T follicular helper cell (primary cell): Measurements from ENCODE around the gene COL9A1.

Experiments used
- DNase-seq: peaks from one replicate; pipeline ENCODE4 v3.0.0-alpha.2; 2020; ENCODE audit warnings: low read depth

The COL9A1 gene

DNA sequence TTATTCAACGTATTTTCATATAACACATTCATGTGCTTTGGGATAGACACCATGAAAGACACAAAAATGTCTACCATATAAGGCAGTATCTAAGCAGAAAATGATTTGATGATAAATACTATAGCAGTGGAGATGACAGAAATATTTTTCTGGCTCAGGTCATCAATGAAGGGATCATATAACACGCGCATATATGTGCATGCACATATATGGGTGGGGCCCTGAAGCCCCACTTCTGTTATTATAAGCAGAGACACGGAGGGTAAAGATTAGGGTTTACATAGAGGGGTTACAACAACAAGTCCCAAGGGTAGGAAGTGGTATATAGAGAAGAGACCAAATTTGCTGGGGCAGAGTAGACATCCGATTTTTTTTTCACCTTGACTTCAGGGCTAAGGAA is 16.0 kb downstream of the COL9A1 start:
- no peak for DNase-seq

DNA sequence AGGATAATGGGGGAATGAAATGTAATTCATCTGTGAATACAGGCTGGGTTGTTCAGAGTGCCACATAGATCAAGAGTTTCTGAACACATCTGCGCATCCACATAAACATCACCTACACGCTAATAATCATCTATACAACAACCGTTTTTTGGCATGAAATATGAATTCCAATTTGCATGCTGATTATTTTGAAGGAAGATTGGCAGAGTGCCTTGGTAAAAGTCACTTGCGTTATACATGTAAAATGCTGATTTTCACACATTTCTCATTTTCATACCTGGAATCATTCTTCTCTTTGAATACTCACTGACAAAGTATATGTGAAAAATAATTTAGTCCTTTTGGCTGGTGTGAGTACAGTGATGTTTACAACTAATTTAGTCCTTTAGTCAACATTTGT is 17.7 kb downstream of the COL9A1 start:
- DNase-seq: no peak

DNA sequence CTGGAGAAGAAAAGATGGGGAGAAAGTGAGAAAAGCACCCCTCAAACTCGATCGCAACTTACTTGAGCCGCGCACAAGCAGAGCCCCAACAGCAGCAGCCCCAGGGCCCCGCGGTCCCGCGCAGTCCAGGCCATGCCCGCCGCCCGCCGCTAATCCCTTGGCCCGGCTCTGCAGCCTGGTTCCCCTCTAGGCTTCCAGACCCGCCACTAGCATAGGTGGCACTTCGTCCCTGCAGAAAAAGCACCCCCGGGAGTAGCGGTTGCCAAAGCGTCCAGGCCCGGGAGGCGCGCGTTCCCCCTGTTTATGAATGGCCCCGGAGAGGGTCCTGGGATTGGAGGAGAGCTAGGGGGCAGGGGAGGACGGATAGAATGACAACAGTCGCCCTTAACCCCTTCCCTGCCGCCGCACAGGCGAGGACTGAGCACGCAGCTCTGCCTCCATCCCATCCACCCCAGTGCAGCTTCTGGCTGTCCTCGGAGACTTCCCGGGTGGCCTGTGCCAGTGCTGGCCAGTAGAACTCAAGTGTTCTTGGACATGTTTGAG is 19.9 kb downstream of the COL9A1 start:
- no peak for DNase-seq

DNA sequence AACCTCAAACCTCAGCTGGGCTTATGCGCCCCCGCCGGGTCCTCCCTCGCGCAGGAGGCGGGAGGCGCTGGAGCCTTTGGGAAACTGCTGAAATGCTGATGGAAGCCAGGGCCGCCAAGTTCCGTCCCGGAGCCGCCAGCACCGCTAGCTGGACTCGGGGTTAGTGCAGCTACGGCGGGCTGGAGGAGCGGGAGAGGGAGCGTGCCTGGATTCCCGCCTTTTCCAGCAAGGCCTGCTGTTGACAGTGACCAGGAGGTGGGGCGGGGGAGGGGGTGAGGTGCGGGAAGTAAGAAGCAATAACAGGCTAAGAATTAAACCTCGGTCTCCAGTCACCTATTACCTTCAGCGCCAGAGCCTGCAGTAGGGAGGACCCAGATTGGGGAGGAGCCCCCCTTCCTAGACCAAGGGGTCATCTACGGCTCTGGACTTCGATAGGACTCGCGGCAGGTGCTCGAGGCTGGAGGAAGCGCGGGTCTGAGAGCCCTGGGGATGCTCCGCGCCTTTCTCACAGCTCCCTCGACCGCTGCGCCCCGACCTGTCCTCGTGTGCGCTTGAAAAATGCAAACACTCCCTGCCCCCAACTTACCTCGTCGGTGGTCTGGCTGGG is 20.5 kb downstream of the COL9A1 start:
- DNase-seq: no peak

DNA sequence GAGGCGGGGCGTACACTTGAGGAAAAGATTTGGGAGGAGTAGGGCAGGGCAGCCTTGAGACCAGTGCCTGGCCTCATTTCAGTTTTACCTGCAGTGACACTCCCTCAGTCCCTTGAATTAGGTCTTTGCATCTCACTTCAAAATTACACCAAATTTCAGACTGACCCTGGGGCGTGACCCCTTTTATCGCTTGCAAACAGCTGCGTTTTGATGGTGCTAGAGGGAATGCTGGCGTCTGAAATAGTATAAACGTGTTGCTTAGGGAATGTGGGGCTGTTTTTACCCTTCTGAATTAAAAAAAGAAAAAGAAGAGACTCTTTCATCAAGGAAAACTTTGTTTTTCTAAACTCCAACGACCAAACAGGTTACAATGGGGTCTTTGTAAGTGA is 21.0 kb downstream of the COL9A1 start:
- DNase-seq: no peak

DNA sequence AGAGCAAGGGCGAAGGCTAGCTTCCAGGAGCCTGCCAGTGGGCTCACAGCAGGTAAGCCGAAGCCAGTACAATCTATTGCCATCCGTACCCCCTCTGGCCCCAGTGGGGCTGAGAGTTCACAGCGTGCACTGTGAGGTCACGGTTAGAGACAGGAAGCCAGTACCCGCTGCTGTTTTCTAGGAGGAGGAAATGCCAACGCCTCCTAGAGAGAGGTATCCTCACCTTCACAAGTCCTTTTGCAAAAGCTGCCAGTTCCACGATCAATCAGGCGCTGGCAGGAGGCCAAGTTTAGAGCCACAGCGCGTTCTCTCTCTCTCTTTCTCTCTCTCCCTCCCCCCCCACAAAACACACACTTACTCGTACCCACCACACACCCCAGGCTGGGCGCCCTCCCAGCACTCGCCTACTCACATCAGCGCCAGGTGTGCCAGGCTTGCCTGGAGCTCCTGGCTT is 22.5 kb downstream of the COL9A1 start:
- no peak for DNase-seq

DNA sequence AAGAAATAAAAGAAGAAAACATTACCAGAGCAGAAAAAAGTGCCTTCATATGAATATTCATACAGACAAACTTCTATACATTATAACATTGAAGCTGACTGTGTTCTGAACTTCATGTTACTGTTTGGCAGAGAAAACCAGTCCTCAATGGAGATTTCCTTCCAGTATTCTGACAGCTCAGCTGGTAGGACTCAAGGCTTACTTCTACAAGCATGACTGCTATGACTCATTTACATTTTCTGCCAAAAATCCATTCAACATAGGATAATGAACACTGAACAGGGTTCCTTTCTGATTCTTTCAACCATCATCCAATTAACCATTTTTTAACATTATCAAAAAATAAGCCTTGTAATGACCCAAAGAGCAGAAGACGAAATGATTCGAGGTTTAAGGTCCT is 25.4 kb downstream of the COL9A1 start:
- no peak for DNase-seq

DNA sequence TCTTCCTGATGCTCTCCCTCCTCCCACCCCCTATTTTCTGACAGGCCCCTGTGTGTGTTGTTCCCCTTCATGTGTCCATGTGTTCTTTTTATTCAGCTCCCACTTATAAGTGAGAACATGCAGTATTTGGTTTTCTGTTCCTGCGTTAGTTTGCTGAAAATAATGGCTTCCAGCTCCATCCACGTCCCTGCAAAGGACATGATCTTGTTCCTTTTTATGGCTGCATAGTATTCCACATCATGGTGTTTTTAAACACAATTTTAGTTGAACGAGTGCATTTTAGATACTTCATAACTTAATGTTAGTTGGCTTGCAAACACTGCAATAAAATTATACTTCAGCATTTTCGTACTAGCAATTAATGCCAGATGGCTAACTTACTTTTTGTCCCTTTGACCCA is 28.5 kb downstream of the COL9A1 start:
- DNase-seq: no peak

DNA sequence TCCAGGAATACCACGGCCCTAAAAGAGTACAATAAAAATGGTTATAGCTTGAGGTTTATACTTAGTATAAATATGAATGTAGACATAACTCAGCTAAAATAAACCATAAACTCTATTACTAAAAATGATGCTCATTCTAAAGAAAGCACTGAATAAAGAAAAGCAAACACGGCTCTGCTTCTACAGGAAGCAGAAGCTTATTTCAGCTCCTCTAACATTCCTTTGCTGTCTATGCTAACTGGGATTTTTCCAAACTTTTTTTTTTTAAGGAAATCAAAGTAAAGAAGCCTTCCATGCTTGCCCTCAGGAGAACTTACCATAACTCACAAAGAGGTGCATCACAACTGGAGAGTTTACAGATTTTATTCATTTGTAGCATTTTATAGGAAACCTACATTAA is 30.8 kb downstream of the COL9A1 start:
- no peak for DNase-seq

DNA sequence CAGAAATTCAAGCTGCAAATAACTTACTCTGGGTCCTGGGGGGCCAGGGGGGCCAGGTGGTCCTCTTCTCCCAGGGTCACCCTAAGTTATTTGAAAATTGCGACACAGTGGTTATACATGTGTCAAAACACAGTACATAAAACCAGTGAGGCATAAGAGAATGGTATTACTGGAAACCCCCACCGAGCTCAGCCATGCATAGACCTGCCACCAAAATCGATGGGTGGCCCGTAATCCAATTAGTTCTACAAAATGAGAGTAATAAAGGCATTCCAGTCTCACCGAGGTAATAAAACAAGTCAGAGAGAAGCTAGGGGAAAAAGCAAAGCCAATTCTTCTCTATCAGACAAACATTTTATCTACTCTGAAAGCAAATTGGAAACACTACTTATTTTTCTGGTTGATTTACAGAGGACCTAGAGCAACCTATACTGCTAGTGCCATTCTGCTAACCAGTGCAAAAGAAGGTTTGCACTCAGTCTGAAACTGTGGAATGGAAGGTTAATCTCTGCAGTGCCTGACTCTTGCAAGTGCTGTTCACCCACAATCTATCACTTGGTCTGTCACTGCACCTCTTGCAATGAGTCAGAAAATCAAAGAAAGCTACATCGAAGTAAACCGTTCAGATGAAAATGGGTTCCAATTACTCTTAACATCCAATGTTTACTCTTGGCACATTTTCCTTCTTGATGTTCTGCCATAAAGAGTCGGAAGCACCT is 32.4 kb downstream of the COL9A1 start:
- DNase-seq: no peak

DNA sequence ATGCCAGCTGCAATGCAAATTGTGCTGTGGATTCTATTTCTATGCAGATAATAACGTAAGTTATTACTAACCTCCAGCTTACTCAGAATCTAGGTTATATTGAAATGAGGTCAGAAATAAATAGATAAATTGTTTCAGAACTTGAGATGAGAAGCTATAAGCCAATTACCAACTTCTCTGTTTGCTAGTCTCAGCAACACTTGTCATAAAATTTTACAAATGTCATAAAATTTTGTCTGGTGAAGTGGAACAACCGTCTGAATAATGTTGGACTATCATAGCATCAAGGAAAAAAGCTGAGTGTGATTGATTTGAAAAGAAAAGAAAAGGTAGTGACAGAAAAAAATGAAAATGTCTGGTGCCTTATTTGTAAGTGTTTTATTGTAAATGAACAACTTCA is 36.7 kb downstream of the COL9A1 start:
- no peak for DNase-seq

DNA sequence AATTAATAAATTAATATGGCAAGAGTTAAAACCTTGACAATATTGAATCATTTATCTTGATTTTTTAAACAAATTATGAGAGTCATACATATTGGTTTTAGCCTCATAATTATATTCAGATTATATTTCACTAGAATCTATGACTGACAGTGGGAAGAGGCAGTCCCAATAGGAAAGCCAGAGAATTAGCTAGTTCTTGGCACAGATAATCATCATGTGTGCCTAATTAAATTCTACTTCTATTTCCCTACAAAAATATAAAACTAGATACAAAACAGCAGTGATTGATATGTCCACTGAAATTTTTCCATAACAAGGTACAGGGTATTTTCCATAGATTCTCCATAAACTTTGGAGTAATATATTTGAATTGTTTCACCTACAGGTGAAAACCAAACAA is 38.6 kb downstream of the COL9A1 start:
- DNase-seq: no peak

DNA sequence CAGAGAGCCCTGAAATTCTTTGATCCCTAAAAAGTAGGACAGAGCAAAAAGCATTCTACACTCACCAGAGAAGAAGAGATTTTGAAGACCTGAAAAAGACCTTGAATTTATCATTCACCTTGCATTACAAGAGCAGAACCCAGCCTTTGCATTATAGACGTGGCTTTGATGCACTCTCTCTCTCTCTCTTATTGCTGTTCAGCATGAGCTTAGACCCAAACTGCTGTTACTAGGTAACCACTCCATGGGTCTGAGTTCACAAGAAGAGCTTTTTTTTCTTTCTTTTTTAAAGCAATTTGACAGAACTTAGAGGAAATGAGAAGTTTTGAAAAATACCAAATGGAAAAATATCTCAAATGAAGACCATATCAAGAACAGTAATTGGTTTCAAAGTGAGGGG is 44.4 kb downstream of the COL9A1 start:
- no peak for DNase-seq

DNA sequence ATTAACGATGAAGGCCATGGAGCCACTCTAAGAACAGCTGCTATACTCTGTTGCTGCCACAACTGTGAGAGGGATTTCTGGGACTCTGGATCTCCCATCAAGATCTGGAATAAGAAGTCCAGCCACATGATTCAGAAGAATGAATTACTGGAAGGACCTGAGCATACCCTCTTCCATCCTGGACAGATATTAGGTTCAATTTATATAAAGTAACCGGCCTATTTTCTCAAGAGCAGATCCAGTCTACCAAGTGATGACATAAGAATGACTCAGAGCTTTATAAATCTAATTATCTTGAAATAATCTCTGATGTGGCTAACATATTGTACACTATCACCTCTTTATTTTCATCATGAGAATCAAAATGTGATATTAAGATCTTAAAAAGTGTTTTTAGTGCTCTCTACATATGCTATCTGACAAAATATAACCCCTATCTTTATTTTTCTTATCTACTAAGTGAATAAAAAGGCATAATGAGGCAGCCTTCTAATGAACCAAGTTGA is 45.1 kb downstream of the COL9A1 start:
- no peak for DNase-seq

DNA sequence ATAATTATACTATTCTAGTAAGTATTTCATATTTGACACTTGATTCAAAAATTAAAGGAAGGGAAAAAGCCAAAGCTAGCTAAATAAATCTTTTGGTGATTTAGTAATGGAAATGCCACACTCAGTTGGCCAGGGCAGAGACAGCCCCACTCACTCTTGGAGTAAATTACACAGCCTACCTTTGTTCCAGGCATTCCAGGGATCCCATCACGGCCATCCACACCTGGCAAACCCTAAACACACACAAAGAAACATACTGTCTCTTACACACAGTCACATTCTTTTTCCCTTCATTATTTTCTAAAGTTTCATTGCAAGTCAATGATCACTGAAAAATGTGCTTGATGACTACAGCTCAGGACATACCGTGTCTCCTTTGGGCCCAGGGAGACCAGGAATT is 48.1 kb downstream of the COL9A1 start:
- DNase-seq: no peak

DNA sequence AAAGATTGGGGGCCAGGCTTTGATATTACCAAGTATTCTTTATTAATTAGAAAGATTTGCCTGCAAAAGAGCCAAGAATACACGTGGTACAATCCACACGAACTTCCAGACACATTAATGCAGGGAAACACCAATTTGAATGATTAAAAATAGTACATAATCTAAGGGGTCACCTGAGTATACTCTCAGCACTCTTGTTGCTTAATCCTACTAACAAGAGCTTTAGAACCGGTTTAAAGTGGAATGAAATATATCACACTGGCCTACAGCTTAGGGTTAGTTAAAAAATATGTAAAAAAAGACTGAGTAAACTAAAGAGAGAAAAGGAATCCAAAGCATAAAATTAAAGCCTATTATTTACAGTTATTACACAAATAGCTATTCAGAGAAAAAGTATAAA is 49.0 kb downstream of the COL9A1 start:
- DNase-seq: no peak

DNA sequence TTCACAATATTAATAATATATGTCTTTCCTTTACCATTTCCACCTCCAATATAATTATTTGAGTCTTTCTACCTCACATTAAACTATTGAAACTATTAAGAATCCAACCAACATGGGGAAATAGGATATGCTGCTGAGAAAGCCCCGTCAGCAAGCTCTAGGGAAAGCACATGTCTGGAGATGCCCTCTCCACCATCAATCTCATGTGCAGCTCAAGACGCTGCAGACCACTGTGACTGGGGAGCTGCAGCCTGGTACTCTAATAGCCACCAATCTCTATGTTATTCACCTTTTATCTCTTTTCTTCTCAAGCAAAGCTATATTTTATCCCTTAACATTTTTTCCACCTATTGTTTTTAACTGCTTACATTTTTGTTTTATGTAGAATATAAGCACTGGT is 50.3 kb downstream of the COL9A1 start:
- DNase-seq: no peak

DNA sequence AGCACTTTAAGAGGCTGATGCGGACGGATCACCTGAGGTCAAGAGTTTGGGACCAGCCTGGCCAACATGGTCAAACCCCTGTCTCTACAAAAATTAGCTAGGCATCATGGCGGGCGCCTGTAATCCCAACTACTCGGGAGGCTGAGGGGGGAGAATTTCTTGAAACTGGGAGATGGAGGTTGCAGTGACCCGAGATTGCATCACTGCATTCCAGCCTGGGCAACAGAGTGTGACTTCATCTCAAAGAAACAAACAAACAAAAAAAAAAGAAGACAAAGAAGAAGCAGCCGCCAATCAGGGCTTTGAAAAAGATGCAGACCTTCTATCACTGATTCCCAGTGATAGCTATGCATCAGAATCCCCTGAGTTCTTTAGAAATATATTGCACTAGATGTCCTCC is 56.8 kb downstream of the COL9A1 start:
- no peak for DNase-seq

DNA sequence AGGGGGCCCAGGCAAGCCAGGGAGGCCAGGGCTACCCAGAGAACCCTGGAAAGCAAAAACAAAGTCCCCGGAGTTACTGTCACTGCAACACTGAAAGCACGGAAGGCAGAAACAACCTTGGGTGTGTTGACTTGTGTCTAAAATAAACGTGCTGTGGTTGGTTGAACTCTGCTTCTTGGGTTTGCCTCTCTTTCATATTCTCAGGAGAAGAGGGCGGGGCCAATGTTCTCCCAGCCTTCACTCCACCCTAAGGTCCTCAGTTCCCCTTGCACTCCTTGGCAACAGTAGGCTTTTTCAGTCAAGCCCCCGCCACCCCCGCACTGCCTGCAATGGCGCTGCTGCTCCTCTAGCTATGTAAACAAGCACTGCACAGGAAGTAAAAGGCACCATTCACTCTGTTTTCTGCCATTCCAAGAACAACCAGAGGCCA is 60.9 kb downstream of the COL9A1 start:
- no peak for DNase-seq

DNA sequence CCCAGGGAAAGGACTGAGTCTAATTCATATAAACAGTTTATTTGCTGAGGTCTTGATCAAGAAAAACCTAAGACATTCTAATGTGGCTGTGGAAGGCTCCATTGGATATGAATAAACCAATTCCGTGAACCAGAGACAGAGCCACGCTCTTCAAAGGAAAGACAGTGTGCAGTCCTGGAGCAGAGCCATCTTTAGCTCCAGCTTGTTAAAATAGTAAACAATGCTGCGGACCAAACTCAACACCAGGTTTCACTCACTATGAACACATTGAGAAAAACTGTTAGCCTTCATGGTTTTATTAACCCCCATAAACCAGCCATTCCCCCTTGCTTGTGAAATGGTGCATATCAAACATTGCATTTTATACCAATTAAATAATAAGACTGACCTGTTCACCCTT is 61.9 kb downstream of the COL9A1 start:
- no peak for DNase-seq

DNA sequence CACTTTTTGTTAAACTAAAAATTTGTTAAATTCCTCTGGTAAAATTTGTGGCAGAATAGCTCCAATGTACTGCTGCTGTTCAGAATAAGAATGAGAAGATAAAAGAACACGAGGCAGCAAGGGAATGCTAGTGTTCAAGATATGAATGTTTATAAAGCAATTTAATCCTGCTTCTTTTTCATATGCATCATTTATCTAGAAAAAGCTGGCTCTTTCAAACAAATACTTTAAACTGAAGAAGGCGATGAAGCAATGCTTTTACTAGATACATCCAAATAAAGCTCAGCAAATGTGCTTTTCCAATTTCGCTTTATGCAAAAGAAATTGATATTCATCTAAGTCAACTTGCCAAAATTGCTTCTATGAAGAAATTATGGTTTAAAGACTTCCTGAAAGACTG is 66.5 kb downstream of the COL9A1 start:
- no peak for DNase-seq

DNA sequence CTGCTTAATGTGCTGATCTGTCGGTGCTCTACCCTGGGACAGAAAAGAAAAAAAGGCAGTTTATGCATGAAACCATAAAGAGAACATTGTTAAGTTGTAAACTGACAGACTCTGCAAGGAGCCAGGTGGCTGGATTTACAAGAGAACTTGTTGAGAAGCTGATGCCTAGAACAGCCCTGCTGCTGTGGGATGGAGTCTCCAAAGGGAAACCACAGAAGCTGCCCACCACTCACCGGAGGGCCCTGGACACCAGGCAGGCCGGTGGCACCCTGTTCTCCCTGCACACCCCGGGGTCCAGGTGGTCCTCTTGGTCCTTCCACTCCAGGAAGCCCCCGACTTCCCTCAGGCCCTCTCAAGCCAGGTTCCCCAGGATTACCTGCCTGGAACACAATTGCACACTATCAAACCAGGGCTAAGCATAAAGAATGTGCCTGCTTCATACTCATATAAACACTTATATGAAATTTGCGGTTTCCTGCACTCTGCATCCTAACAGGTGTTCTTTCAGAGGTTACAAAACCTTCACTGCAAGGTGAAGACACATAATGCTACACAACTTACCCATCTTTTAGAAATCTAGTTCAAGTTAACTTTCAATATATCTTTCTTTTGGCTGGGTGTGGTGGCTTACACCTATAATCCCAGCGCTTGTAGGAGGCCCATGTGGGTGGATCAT is 68.2 kb downstream of the COL9A1 start:
- DNase-seq: no peak

DNA sequence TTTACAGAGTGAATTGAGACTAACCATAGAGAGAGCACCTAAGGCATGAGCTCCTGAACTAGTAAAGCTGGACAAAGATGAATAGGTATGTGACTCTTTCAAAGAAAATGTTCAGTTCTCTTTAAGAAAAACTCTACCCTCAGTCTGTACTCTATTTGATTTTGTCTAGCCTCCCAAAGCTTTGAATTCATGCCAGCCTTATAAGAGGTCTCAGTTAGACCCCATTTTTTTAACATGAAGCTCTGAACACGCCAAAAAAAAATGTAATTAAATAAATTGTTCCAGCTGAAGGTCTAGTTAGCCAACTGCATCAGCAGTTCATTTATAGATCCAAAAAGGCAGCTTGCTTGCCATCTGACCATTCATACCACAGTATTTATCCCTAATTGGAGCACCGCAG is 71.6 kb downstream of the COL9A1 start:
- DNase-seq: no peak
